ENCODE data around the gene MAST1.
"Not testable (repeated sequence)": the region's sequence is repeated elsewhere in the genome, so short reads cannot be mapped to it uniquely, and the experiment has no call there.

MAST1 gene

GRCh38 chr19:12801466-12802266 lies 36.6 kb upstream of the MAST1 start, which contains the start of the genes PRDX2 and THSD8:
Gene PRDX2 (minus strand): TSS chr19:12801800. CDS start chr19:12801261, 539 bp downstream.
Gene THSD8 (plus strand): TSS chr19:12802069. CDS start chr19:12802072, 3 bp downstream.
- DNase-seq: peak; percentile 30

GRCh38 chr19:12802267-12803106 lies 35.8 kb upstream of the MAST1 start:
- DNase-seq: no peak

- no peak for DNase-seq
Observed at GRCh38 chr19:12804051-12804450, 34.3 kb upstream of the MAST1 start.

- peak; percentile 89 for DNase-seq
Observed at GRCh38 chr19:12806242-12807081, 31.9 kb upstream of the MAST1 start, which contains the start of gene RNASEH2A. Gene RNASEH2A (plus strand): TSS chr19:12806584. CDS start chr19:12806674, 90 bp downstream.

- no peak for DNase-seq
Observed at GRCh38 chr19:12815088-12815487, 23.2 kb upstream of the MAST1 start.

GRCh38 chr19:12817188-12817587 lies 21.1 kb upstream of the MAST1 start:
- not testable (repeated sequence) for DNase-seq

- not testable (repeated sequence) for DNase-seq
Observed at GRCh38 chr19:12817810-12818209, 20.5 kb upstream of the MAST1 start.

GRCh38 chr19:12821761-12822160 lies 16.6 kb upstream of the MAST1 start:
- DNase-seq: no peak

GRCh38 chr19:12825254-12826131 lies 12.8 kb upstream of the MAST1 start:
- DNase-seq: no peak

GRCh38 chr19:12828494-12828893 lies 9.8 kb upstream of the MAST1 start:
- DNase-seq: peak; percentile 28

- DNase-seq: no peak
Observed at GRCh38 chr19:12833418-12833737, 4.9 kb upstream of the MAST1 start.

- DNase-seq: no peak
Observed at GRCh38 chr19:12833738-12834565, 4.4 kb upstream of the MAST1 start.

GRCh38 chr19:12834566-12834943 lies 3.8 kb upstream of the MAST1 start, which contains the start of gene RTBDN:
Gene RTBDN (minus strand): TSS chr19:12834579. CDS start chr19:12829979, 4,600 bp downstream.
- peak; percentile 43 for DNase-seq

GRCh38 chr19:12834976-12835757 lies 3.1 kb upstream of the MAST1 start:
- no peak for DNase-seq

- no peak for DNase-seq
Observed at GRCh38 chr19:12836529-12836863, 1.8 kb upstream of the MAST1 start.

GRCh38 chr19:12837225-12837624 lies 1.1 kb upstream of the MAST1 start:
- peak; percentile 41 for DNase-seq

- no peak for DNase-seq
Observed at GRCh38 chr19:12838886-12839756, 806 bp downstream of the MAST1 start.

GRCh38 chr19:12840091-12841079 lies 2.1 kb downstream of the MAST1 start:
- peak; percentile 68 for DNase-seq
